Chondrocyte (in vitro differentiated cells): ENCODE results near the gene IKZF3. TPM values are rescaled to one million over a fixed set of nuclear protein-coding genes. Genes with fewer than 3 reads are reported as not detected.

Source experiments
- DNase-seq: peaks from one replicate; pipeline ENCODE4 v3.0.0; 2021; ENCODE audit warnings: mixed read lengths, low spot score
- H3K27ac Mint-ChIP-seq: one replicate; pipeline ENCODE4 v1.8.0; 2021; ENCODE audit warnings: mild to moderate bottlenecking, moderate library complexity, mixed read lengths; ENCODE audit not compliant: unreplicated experiment
- H3K27me3 Mint-ChIP-seq: 2 replicates; pipeline ENCODE4 v1.8.0; 2021; ENCODE audit warnings: low read depth, mixed read lengths
- H3K36me3 Mint-ChIP-seq: 2 replicates; pipeline ENCODE4 v1.8.0; 2021; ENCODE audit warnings: low read depth, mixed read lengths
- H3K4me1 Mint-ChIP-seq: 2 replicates; pipeline ENCODE4 v1.8.0; 2021; ENCODE audit warnings: low read depth, mild to moderate bottlenecking, mixed read lengths
- H3K4me3 Mint-ChIP-seq: one replicate; pipeline ENCODE4 v1.8.0; 2021; ENCODE audit warnings: mild to moderate bottlenecking, moderate library complexity, mixed read lengths; ENCODE audit not compliant: unreplicated experiment
- H3K9me3 Mint-ChIP-seq: 2 replicates; pipeline ENCODE4 v1.8.0; 2021; ENCODE audit warnings: low read depth, mixed read lengths
- CTCF ChIP-seq: fragments of 200-600 bp; sonication (generic); IDR thresholded peaks from 2 replicates; pipeline ENCODE4 v1.5.0; 2021; ENCODE audit warnings: antibody characterized with exemption, mild to moderate bottlenecking, moderate library complexity
- total RNA-seq: library from RNA; stranded (reverse); gene quantifications from 3 replicates; pipeline ENCODE4 v1.2.1, GENCODE V29; 2021

IKZF3 gene
- total RNA-seq, 1 donor from 2014 or later: not detected

GRCh38 chr17:39724731-39725130, 139.4 kb downstream of the IKZF3 start:
- no peak for DNase-seq
- Mint-ChIP-seq H3K36me3 (peaks cover 25% of the 10 kb centered on the region), H3K9me3 (no peaks in the 10 kb centered on the region), H3K4me3 (no peak overlapping the region), H3K4me1 (peaks cover 9% of the 10 kb centered on the region), H3K27ac (no peak overlapping the region), H3K27me3 (no peaks in the 10 kb centered on the region)
- TF ChIP-seq CTCF: no peak

- H3K4me1 Mint-ChIP-seq: no peaks in the 10 kb centered on the region
- no peak for DNase-seq
- TF ChIP-seq CTCF: no peak
- H3K9me3 Mint-ChIP-seq: no peaks in the 10 kb centered on the region
- no peaks in the 10 kb centered on the region for H3K27me3 Mint-ChIP-seq
- no peak overlapping the region for H3K27ac Mint-ChIP-seq
- peaks cover 30% of the 10 kb centered on the region for H3K36me3 Mint-ChIP-seq
- H3K4me3 Mint-ChIP-seq: no peak overlapping the region
Measured at GRCh38 chr17:39722965-39723848, 140.9 kb downstream of the IKZF3 start.

- no peak for DNase-seq
- no peak for TF ChIP-seq CTCF
- H3K4me3 Mint-ChIP-seq: no peak overlapping the region
- H3K27ac Mint-ChIP-seq: no peak overlapping the region
- no peaks in the 10 kb centered on the region for H3K4me1 Mint-ChIP-seq
- H3K36me3 Mint-ChIP-seq: peaks cover 35% of the 10 kb centered on the region
- no peaks in the 10 kb centered on the region for H3K9me3 Mint-ChIP-seq
- no peaks in the 10 kb centered on the region for H3K27me3 Mint-ChIP-seq
Measured at GRCh38 chr17:39722104-39722503, 142.0 kb downstream of the IKZF3 start.

GRCh38 chr17:39719563-39720355, 144.4 kb downstream of the IKZF3 start:
- H3K9me3 Mint-ChIP-seq: no peaks in the 10 kb centered on the region
- no peak for TF ChIP-seq CTCF
- H3K27ac Mint-ChIP-seq: no peak overlapping the region
- peaks cover 27% of the 10 kb centered on the region for H3K36me3 Mint-ChIP-seq
- DNase-seq: no peak
- H3K4me1 Mint-ChIP-seq: no peaks in the 10 kb centered on the region
- H3K4me3 Mint-ChIP-seq: no peak overlapping the region
- H3K27me3 Mint-ChIP-seq: no peaks in the 10 kb centered on the region

GRCh38 chr17:39717660-39718059, 146.5 kb downstream of the IKZF3 start:
- DNase-seq: no peak
- H3K36me3 Mint-ChIP-seq: peaks cover 23% of the 10 kb centered on the region
- H3K4me3 Mint-ChIP-seq: no peak overlapping the region
- H3K4me1 Mint-ChIP-seq: no peaks in the 10 kb centered on the region
- no peaks in the 10 kb centered on the region for H3K9me3 Mint-ChIP-seq
- no peaks in the 10 kb centered on the region for H3K27me3 Mint-ChIP-seq
- H3K27ac Mint-ChIP-seq: no peak overlapping the region
- no peak for TF ChIP-seq CTCF
